SU-DHL-6 (cell line): Measurements from ENCODE around the gene RNF19B.

ENCODE experiments used
- H2AFZ ChIP-seq: fragments of 200-600 bp; sonication (generic); 2 replicates; pipeline ENCODE4 v1.6.1; 2014; ENCODE audit warnings: low read depth, mild to moderate bottlenecking, moderate library complexity, mixed read lengths, antibody characterized with exemption, low read length; ENCODE audit not compliant: severe bottlenecking
- H3F3A ChIP-seq: fragments of 200-600 bp; shearing (Covaris generic); 2 replicates; pipeline ENCODE4 v1.6.0; 2016; ENCODE audit warnings: antibody characterized with exemption, mild to moderate bottlenecking; ENCODE audit not compliant: insufficient read depth
- H3K27ac ChIP-seq: fragments of 200-600 bp; sonication (generic); 2 replicates; pipeline ENCODE4 v1.5.1; 2016; ENCODE audit warnings: low read depth, mild to moderate bottlenecking, low read length, moderate library complexity, mixed read lengths
- H3K27me3 ChIP-seq: fragments of 200-600 bp; sonication (generic), shearing (Covaris generic); 2 replicates; pipeline ENCODE4 v1.6.0; 2014; ENCODE audit warnings: mild to moderate bottlenecking, low read length
- H3K36me3 ChIP-seq: fragments of 200-600 bp; sonication (generic); 2 replicates; pipeline ENCODE4 v1.6.1; 2014; ENCODE audit warnings: mild to moderate bottlenecking, low read length, mixed read lengths
- H3K4me2 ChIP-seq: fragments of 300-600, 200-600 bp; shearing (Covaris generic), sonication (generic); 2 replicates; pipeline ENCODE4 v1.6.0; 2014; ENCODE audit warnings: low read length, low read depth, mild to moderate bottlenecking; ENCODE audit not compliant: poor library complexity, severe bottlenecking
- H3K4me3 ChIP-seq: fragments of 200-600 bp; sonication (generic); 2 replicates; pipeline ENCODE4 v1.5.1; 2014; ENCODE audit warnings: antibody characterized with exemption, low read length, mild to moderate bottlenecking, mixed read lengths; ENCODE audit not compliant: insufficient read depth, poor library complexity, severe bottlenecking
- H3K79me2 ChIP-seq: fragments of 200-600 bp; sonication (generic); 2 replicates; pipeline ENCODE4 v1.6.1; 2014; ENCODE audit warnings: mild to moderate bottlenecking, low read length, moderate library complexity; ENCODE audit not compliant: insufficient read depth
- H3K9ac ChIP-seq: fragments of 200-600 bp; sonication (generic); 2 replicates; pipeline ENCODE4 v1.7.0; 2014; ENCODE audit warnings: mild to moderate bottlenecking, low read length
- H3K9me2 ChIP-seq: fragments of 200-600 bp; sonication (generic); replicated peaks from 2 replicates; pipeline ENCODE4 v1.6.1; 2014; ENCODE audit warnings: low read length; ENCODE audit not compliant: insufficient read depth
- H3K9me3 ChIP-seq: fragments of 200-600 bp; sonication (generic); 2 replicates; pipeline ENCODE4 v1.6.1; 2014; ENCODE audit warnings: low read length, mixed read lengths; ENCODE audit not compliant: insufficient read depth
- H4K20me1 ChIP-seq: fragments of 200-600 bp; sonication (generic); 2 replicates; pipeline ENCODE4 v1.6.1; 2014; ENCODE audit warnings: low read depth, mild to moderate bottlenecking, antibody characterized with exemption, low read length, moderate library complexity, mixed read lengths
- CTCF ChIP-seq: fragments of 200-600 bp; sonication (generic); IDR thresholded peaks from one replicate; pipeline ENCODE4 v1.5.1; 2017; ENCODE audit warnings: antibody characterized with exemption, mild to moderate bottlenecking, low read length, moderate library complexity; ENCODE audit not compliant: insufficient read depth, poor library complexity, severe bottlenecking
- EZH2phosphoT487 ChIP-seq: fragments of 200-600 bp; sonication (generic), shearing (Covaris generic); conservative IDR thresholded peaks from 2 replicates; pipeline ENCODE4 v1.6.1; 2018; ENCODE audit warnings: mild to moderate bottlenecking, antibody characterized with exemption, low read length, moderate library complexity, mixed read lengths

The RNF19B gene

GRCh38 chr1:32971576-32971975 lies 7.0 kb upstream of the RNF19B start:
- Histone ChIP-seq H4K20me1 (no peaks in the 10 kb centered on the region), H3K27ac (no peak overlapping the region), H3K4me3 (no peak overlapping the region), H2AFZ (no peak overlapping the region), H3K9me2 (no peaks in the 10 kb centered on the region), H3K9me3 (no peaks in the 10 kb centered on the region), H3K36me3 (no peaks in the 10 kb centered on the region), H3F3A (no peaks in the 10 kb centered on the region), H3K27me3 (no peaks in the 10 kb centered on the region), H3K9ac (no peak overlapping the region), H3K4me2 (no peak overlapping the region), H3K79me2 (no peaks in the 10 kb centered on the region)
- TF ChIP-seq CTCF (no peak), EZH2phosphoT487 (no peak)

- H3F3A ChIP-seq = no peaks in the 10 kb centered on the region
- no peak overlapping the region for H3K27ac ChIP-seq
- TF ChIP-seq CTCF = no peak
- no peak for TF ChIP-seq EZH2phosphoT487
Observed at GRCh38 chr1:32971156-32971555, 6.5 kb upstream of the RNF19B start.

GRCh38 chr1:32969566-32969965 lies 5.0 kb upstream of the RNF19B start:
- H4K20me1 ChIP-seq = no peaks in the 10 kb centered on the region
- H3K4me3 ChIP-seq = no peak overlapping the region
- no peaks in the 10 kb centered on the region for H3K79me2 ChIP-seq
- H3K9me2 ChIP-seq = no peaks in the 10 kb centered on the region
- no peak overlapping the region for H3K9ac ChIP-seq
- H3K36me3 ChIP-seq = no peaks in the 10 kb centered on the region
- no peak overlapping the region for H3K27ac ChIP-seq
- TF ChIP-seq EZH2phosphoT487 = no peak
- no peak for TF ChIP-seq CTCF
- H3K27me3 ChIP-seq = no peaks in the 10 kb centered on the region
- no peak overlapping the region for H3K4me2 ChIP-seq
- no peaks in the 10 kb centered on the region for H3K9me3 ChIP-seq
- no peak overlapping the region for H2AFZ ChIP-seq
- H3F3A ChIP-seq = no peaks in the 10 kb centered on the region; the same call in 1 of the 2 replicates

More at GRCh38 chr1:32971156-32971555, 6.5 kb upstream of the RNF19B start:
- H3K36me3 ChIP-seq = no peaks in the 10 kb centered on the region
- H3K4me3 ChIP-seq = no peak overlapping the region
- no peaks in the 10 kb centered on the region for H4K20me1 ChIP-seq
- H3K9me3 ChIP-seq = no peaks in the 10 kb centered on the region
- no peak overlapping the region for H3K4me2 ChIP-seq
- H3K27me3 ChIP-seq = no peaks in the 10 kb centered on the region
- no peaks in the 10 kb centered on the region for H3K79me2 ChIP-seq
- no peaks in the 10 kb centered on the region for H3K9me2 ChIP-seq
- no peak overlapping the region for H3K9ac ChIP-seq
- no peak overlapping the region for H2AFZ ChIP-seq
